ENCODE data around the gene TMEM61.

Gene TMEM61

DNA sequence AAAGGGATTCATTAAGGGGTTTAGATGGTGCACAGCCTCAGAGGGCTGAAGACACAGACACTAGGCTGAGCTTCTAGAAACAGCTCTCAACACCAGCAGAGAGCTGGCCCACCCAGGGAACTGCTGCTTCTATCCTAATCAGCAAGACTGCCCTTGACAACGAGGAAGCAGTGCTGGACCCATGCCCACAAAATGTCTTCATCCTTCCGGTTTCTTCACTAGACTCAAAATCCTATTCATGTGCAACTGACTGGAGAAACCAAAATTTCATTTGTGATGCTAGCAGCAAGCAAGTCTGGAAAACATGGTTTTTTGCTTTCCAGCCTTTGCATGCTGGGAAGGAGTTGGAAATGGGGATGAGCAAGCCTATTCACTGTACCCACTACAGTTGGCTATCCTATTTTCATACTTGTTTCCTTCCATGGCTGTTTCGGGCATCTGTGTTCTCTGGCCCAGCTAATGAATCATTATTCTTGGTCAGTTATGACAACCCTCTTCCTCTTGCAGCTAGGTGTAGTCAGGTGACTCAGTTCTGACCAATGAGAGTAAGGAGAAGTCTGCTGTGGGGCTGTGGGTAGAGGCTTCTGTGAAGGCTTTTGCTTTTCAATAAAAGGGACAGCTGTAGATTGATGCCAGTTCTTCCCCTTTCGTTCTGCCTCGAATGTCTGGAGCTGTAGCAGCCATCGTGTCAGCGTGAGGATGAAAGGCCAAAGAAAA is 14.6 kb upstream of the TMEM61 start:
- DNase-seq (ENCODE audit: insufficient read length) (no peak), FAIRE-seq (peak; percentile 90)

DNA sequence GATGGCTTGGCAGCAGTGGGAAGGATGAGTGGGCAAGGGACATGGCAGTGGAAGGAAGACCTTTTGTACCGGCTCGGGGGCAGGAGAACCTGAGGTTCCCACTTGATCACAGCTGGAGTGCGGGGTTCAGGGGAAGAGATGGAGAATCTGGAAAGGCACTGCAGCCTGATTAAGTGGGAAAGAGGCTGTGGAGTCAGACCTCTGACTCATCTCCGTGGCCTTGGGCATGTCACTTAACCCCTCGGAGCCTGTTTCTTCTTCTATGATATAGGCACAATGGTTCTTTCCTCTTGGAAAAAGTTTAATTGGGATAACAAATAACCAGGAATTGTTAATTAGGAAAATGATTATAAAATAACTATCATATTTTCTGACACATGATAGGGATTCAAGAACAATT is 13.1 kb upstream of the TMEM61 start:
- no peak for DNase-seq (ENCODE audit: insufficient read length)
- TF ChIP-seq POLR2AphosphoS5 (IDR thresholded peaks at IDR 0.05; ENCODE audit: low read depth, low read length), result no peak
- no peak for FAIRE-seq

More for the DNA sequence above, 14.6 kb upstream of the TMEM61 start:
- no peak for TF ChIP-seq POLR2A (IDR thresholded peaks at IDR 0.05; ENCODE audit: low read depth, low read length)
- TF ChIP-seq TAF1 (IDR thresholded peaks at IDR 0.05; ENCODE audit: borderline replicate concordance, low read depth, low read length), result no peak
- no peak for TF ChIP-seq POLR2AphosphoS5 (IDR thresholded peaks at IDR 0.05; ENCODE audit: low read depth, low read length)

DNA sequence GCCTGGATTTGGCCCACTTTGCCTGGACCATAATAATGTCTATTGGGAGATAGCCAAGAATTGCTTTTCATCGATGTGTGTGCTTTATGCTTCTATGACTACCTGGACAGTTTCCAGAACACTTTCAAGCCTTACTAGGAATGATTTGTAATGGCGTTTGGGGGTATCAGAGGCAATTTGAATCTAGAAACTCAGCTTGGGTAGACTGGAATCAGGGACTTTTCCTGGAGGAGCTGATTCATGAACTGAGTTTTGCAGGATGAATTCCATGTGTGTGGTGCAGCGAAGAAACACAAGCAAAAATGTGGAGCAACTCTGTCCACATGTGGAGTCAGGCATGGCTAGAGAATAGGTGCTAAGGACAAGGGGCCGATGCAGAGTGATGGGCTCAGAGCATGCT is 11.9 kb upstream of the TMEM61 start:
- DNase-seq (ENCODE audit: insufficient read length) (no peak), FAIRE-seq (peak; percentile 50)

DNA sequence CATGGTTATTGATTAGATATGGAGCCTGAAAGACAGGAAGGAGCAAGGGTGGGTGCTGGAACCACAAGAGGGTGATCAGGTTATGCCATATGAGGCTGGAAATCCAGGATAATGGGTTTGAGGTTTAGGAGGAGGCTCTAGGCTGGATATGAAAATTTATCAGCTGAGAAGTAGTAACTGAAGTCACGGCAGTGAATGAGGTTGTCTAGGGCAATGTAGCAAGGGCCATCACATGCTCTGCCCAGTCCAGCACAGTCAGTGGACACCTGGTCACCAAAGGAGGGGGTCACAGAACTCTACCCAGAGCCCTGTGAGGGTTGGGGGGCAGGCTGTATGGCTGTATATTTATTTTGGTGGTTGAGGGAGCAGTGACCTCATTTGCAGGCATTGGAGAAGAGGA is 10.5 kb upstream of the TMEM61 start:
- FAIRE-seq, result no peak
- DNase-seq (ENCODE audit: insufficient read length), result no peak
- TF ChIP-seq POLR2AphosphoS5 (IDR thresholded peaks at IDR 0.05; ENCODE audit: low read depth, low read length) (no peak), TAF1 (IDR thresholded peaks at IDR 0.05; ENCODE audit: borderline replicate concordance, low read depth, low read length) (no peak), POLR2A (IDR thresholded peaks at IDR 0.05; ENCODE audit: low read depth, low read length) (no peak)

More for the DNA sequence above, 11.9 kb upstream of the TMEM61 start:
- no peak for TF ChIP-seq POLR2AphosphoS5 (IDR thresholded peaks at IDR 0.05; ENCODE audit: low read depth, low read length)
- TF ChIP-seq TAF1 (IDR thresholded peaks at IDR 0.05; ENCODE audit: borderline replicate concordance, low read depth, low read length), result no peak
- no peak for TF ChIP-seq POLR2A (IDR thresholded peaks at IDR 0.05; ENCODE audit: low read depth, low read length)

DNA sequence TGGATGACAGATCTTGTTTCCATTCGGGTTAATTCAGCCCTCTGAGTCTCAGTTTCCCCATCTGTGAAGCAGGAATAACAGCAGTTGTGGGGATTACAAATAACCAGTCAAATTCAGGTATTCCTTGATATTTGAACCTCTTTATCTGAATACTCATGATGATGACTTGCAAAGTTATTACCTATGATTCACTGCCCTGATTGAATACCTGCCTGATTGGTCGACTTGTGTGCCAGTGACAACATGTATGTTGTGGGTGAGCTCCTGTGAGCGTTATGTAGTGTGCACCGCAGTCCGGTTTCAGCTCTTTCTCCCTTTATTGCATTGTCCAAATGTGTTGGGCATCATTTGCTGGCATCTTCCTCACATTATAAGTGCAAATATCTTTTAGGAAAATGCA is 9.5 kb upstream of the TMEM61 start:
- FAIRE-seq, result no peak
- TF ChIP-seq TAF1 (IDR thresholded peaks at IDR 0.05; ENCODE audit: borderline replicate concordance, low read depth, low read length) (no peak), POLR2AphosphoS5 (IDR thresholded peaks at IDR 0.05; ENCODE audit: low read depth, low read length) (no peak), POLR2A (IDR thresholded peaks at IDR 0.05; ENCODE audit: low read depth, low read length) (no peak)
- no peak for DNase-seq (ENCODE audit: insufficient read length)

DNA sequence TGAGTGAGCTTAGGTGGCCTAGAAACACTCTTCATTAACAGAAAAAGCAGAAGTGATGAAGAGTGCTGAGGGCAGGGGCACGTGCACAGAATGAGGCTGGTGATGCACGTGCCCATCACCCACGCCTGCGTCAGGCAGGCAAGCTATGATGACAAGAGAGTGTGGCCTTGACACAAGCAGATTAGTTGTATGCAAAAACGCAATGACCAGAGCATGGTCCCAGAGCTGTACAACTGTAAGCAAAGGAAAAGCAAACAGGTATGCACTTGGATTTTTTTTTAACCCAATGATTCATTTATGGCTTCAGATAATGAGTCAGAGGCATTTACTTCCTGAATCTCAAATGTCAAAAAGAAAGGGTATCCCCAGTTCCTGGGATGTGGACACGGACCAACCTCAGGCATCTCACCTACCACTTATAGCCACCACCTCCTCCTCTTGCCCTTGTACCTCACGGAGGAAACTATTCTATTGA is 9.1 kb upstream of the TMEM61 start:
- DNase-seq (ENCODE audit: insufficient read length) (no peak), FAIRE-seq (peak; percentile 88)
- TF ChIP-seq POLR2A (IDR thresholded peaks at IDR 0.05; ENCODE audit: low read depth, low read length) (no peak), POLR2AphosphoS5 (IDR thresholded peaks at IDR 0.05; ENCODE audit: low read depth, low read length) (no peak), TAF1 (IDR thresholded peaks at IDR 0.05; ENCODE audit: borderline replicate concordance, low read depth, low read length) (no peak)

DNA sequence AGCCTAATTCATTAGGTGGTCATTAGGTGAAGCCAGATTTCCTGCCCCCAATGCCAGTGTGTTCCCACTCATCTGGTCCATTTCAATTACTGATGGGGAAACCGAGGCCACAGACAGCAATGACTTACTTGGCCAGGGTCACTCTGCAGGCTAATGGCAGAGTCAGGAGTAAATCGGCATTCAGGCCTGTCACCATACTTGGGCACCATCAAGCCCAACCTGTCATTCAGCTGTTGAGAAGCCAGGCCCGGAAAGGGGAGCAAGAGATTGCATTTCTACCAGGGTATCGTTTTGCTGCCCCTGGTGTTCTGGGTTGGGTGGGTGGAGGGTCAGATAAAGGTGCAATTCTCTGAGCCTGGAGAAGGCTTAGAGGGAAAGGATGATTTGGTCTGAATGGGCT is 8.0 kb upstream of the TMEM61 start:
- TF ChIP-seq TAF1 (IDR thresholded peaks at IDR 0.05; ENCODE audit: borderline replicate concordance, low read depth, low read length), result no peak
- no peak for TF ChIP-seq POLR2AphosphoS5 (IDR thresholded peaks at IDR 0.05; ENCODE audit: low read depth, low read length)
- TF ChIP-seq POLR2A (IDR thresholded peaks at IDR 0.05; ENCODE audit: low read depth, low read length), result no peak
- no peak for DNase-seq (ENCODE audit: insufficient read length)

DNA sequence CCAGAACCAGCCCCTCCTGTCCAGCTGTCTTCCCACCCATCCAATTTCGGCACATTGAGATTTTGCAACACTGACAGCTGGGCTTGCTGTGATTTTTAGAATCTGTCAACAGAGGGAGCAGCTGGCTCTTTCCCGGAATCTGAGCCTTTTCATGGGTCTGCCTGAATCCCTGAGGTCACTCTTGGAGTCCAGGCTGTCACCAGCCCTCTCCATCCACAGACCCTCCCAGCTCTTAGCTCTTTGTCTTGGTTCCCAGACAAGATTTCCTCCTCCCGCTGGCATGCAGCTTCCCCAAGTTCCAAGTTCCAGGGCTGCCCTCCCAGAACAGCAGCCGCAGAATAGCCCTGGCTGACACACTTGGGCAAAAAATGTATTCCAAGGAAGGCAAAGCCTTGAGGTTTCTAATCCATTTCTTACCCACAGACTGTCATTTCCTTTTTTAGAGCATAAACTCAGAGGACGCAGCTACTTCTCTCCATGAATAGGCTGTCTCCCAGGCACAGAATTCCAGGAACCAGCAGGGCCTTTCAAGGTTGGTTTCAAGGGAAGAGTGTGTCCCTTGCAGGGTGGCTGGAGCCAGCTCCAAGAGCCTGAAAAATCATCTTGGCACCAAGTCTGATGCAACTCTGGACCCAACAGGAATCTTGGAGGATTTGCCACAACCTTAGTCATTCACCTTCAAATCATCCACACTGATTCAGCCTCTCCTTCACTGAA is 7.1 kb upstream of the TMEM61 start:
- DNase-seq (ENCODE audit: insufficient read length) (no peak), FAIRE-seq (no peak)
- TF ChIP-seq POLR2AphosphoS5 (IDR thresholded peaks at IDR 0.05; ENCODE audit: low read depth, low read length) (no peak), POLR2A (IDR thresholded peaks at IDR 0.05; ENCODE audit: low read depth, low read length) (no peak), TAF1 (IDR thresholded peaks at IDR 0.05; ENCODE audit: borderline replicate concordance, low read depth, low read length) (no peak)

More for the DNA sequence above, 8.0 kb upstream of the TMEM61 start:
- FAIRE-seq, result no peak

DNA sequence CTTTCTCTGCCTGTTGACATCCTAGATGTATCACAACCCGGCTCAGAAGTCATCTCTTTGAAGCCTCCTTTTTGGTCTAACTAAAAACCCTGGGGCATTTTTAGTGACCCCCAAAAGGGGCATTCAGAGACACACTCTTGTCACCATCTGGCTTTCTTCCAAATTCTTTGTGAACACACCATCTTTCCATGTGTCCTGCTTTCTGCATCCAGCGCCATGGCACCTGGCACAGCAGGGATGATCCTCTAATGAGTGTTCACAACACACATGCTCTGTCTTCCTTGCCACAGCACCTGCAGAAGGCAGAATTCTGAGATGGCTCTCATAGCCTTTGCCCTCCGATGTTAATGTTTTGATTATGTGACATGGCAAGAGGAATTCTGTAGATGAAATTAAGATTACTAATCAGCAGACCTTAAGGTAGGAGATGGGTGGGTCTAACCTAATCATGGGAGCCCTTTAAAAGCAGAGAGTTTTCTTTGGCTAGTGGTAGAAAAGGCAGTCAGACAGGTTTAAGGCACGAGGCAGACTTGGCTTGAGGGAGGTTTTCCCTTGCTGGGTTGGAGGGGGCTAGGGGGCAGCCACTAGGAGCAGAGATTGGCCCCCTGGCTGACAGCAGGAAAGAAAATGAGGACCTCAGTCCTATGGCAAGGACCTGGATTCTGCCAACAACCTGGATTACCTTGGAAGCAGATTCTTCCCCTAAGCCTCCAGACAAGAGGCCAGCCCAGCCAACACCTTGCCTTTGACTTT is 4.9 kb upstream of the TMEM61 start:
- DNase-seq (ENCODE audit: insufficient read length) (no peak), FAIRE-seq (no peak)
- TF ChIP-seq POLR2AphosphoS5 (IDR thresholded peaks at IDR 0.05; ENCODE audit: low read depth, low read length), result no peak
- TF ChIP-seq TAF1 (IDR thresholded peaks at IDR 0.05; ENCODE audit: borderline replicate concordance, low read depth, low read length), result no peak
- TF ChIP-seq POLR2A (IDR thresholded peaks at IDR 0.05; ENCODE audit: low read depth, low read length), result no peak

DNA sequence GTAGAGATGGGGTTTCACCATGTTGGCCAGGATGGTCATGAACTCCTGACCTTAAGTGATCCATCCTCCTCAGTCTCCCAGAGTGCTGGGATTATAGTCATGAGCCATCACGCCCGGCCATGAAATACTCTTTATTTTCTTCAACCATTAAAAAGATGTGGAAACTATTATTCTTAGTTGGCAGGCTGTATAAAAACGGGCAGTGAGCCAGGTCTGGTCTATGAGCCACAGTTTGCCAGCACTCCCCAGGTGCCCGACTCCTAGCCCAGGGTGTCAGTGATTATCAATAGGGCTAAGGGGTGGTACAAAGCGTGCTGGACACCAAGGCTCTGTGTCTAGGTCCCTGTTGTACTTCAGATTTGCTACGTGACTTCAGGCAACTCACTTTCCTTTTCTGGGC is 3.7 kb upstream of the TMEM61 start:
- no peak for FAIRE-seq
- TF ChIP-seq POLR2A (IDR thresholded peaks at IDR 0.05; ENCODE audit: low read depth, low read length) (no peak), TAF1 (IDR thresholded peaks at IDR 0.05; ENCODE audit: borderline replicate concordance, low read depth, low read length) (no peak), POLR2AphosphoS5 (IDR thresholded peaks at IDR 0.05; ENCODE audit: low read depth, low read length) (no peak)
- no peak for DNase-seq (ENCODE audit: insufficient read length)

DNA sequence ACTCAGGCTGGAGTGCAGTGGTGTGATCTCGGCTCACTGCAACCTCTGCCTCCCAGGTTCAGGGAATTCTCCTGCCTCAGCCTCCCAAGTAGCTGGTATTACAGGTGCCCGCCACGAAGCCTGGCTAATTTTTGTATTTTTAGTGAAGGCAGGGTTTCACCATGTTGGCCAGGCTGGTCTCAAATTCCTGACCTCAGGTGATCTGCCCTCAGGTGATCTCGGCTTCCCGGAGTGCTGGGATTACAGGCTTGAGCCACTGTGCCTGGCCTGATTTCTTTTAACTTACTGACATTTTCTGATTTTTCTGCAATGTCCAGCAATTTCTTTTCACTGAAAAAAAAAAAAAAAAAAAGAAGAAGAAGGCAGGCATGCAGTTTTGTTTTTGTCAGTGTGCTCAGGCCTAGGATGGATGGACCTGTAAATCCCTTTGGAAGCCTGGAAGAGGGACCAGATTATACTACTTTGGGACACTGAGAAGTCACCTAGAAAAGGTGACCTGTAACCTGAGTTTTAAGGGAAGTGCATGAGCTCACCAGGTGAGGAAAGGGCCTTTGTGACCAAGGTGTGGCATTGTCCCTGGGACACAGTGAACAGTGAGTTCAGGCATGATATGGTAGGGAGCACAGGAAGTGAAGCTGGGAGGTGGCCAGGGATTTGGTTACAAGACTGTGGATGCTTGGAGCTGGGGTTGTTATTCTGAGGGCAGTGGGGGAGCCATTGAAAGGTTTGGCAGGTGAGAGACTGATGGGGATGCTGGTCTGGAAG is 2.7 kb upstream of the TMEM61 start:
- TF ChIP-seq POLR2AphosphoS5 (IDR thresholded peaks at IDR 0.05; ENCODE audit: low read depth, low read length) (no peak), POLR2A (IDR thresholded peaks at IDR 0.05; ENCODE audit: low read depth, low read length) (no peak), TAF1 (IDR thresholded peaks at IDR 0.05; ENCODE audit: borderline replicate concordance, low read depth, low read length) (no peak)
- FAIRE-seq (no peak), DNase-seq (ENCODE audit: insufficient read length) (no peak)

All from GM12892 (cell line).